PC-3 (cell line): ENCODE data around the gene PARD6B. TPM values are rescaled to one million over a fixed set of nuclear protein-coding genes. Genes with fewer than 3 reads are reported as not detected.

ENCODE experiments used
- ATAC-seq: fragments of 200-7000 bp; cut with Tn5 transposase; 2 replicates; pipeline ENCODE4 v1.9.1; 2020; ENCODE audit warnings: mild to moderate bottlenecking, moderate library complexity
- BruUV-seq: library from RNA; stranded (reverse); fragments of 400-500 nt; replicated peaks from 2 replicates; lab custom pipeline; 2021; lab: Mats Ljungman, UMichigan
- CTCF ChIA-PET: fragments of 300-600 bp; sonication (Branson Sonifier 250); formaldehyde crosslinking; loops from one replicate; lab custom pipeline; 2022; ENCODE audit warnings: antibody characterized with exemption; lab: Charles Lee
- POLR2A ChIA-PET: fragments of 300-600 bp; sonication (Branson Sonifier 250); formaldehyde crosslinking; loops from one replicate; lab custom pipeline; 2022; ENCODE audit warnings: antibody characterized with exemption; ENCODE audit not compliant: unreplicated experiment; lab: Charles Lee
- DNase-seq: peaks from one replicate; pipeline ENCODE4 v3.0.0-alpha.2; 2015
- H2AFZ ChIP-seq: fragments of 300-600 bp; sonication (generic); 2 replicates; pipeline ENCODE4 v1.6.0; 2016; ENCODE audit warnings: antibody characterized with exemption, low read length
- H3F3A ChIP-seq: fragments of 300-600 bp; sonication (generic); one replicate; pipeline ENCODE4 v1.6.0; 2017; ENCODE audit warnings: antibody characterized with exemption, low read length, control low read depth, mild to moderate bottlenecking; ENCODE audit not compliant: unreplicated experiment
- H3K27ac ChIP-seq: fragments of 300-600 bp; sonication (generic); 2 replicates; pipeline ENCODE4 v1.5.1; 2016; ENCODE audit warnings: mild to moderate bottlenecking, low read length
- H3K27me3 ChIP-seq: fragments of 300-600 bp; sonication (generic); 2 replicates; pipeline ENCODE4 v1.6.1; 2016; ENCODE audit warnings: low read length, mixed read lengths
- H3K36me3 ChIP-seq: fragments of 300-600 bp; sonication (generic); 2 replicates; pipeline ENCODE4 v1.6.1; 2016; ENCODE audit warnings: low read depth, mixed run types, low read length, mixed read lengths
- H3K4me1 ChIP-seq: fragments of 300-600 bp; sonication (generic); 2 replicates; pipeline ENCODE4 v1.5.1; 2016; ENCODE audit warnings: low read length; ENCODE audit not compliant: insufficient read depth
- H3K4me2 ChIP-seq: fragments of 300-600 bp; sonication (generic); 2 replicates; pipeline ENCODE4 v1.6.0; 2016; ENCODE audit warnings: low read length
- H3K4me3 ChIP-seq: fragments of 300-600 bp; sonication (generic); 2 replicates; pipeline ENCODE4 v1.5.1; 2016; ENCODE audit warnings: mild to moderate bottlenecking, low read length, mixed read lengths
- H3K79me2 ChIP-seq: fragments of 300-600 bp; sonication (generic); 2 replicates; pipeline ENCODE4 v1.6.1; 2017; ENCODE audit warnings: low read length, mixed read lengths
- H3K9ac ChIP-seq: fragments of 300-600 bp; sonication (generic); 2 replicates; pipeline ENCODE4 v1.6.0; 2016; ENCODE audit warnings: mild to moderate bottlenecking, low read length
- H3K9me2 ChIP-seq: fragments of 300-600 bp; sonication (generic); replicated peaks from 2 replicates; pipeline ENCODE4 v1.6.1; 2016; ENCODE audit warnings: mixed run types, low read length, mixed read lengths
- H3K9me3 ChIP-seq: fragments of 300-600 bp; sonication (generic); 2 replicates; pipeline ENCODE4 v1.6.1; 2016; ENCODE audit warnings: low read length, mixed read lengths
- H4K20me1 ChIP-seq: fragments of 300-600 bp; sonication (generic); 2 replicates; pipeline ENCODE4 v1.6.1; 2016; ENCODE audit warnings: low read length, mixed read lengths
- EZH2 ChIP-seq: fragments of 300-600 bp; sonication (generic); IDR thresholded peaks from one replicate; pipeline ENCODE4 v1.6.1; 2017; ENCODE audit warnings: antibody characterized with exemption, mild to moderate bottlenecking, low read length; ENCODE audit not compliant: unreplicated experiment
- EZH2phosphoT487 ChIP-seq: fragments of 300-600 bp; sonication (generic); IDR thresholded peaks from 2 replicates; pipeline ENCODE4 v1.6.1; 2018; ENCODE audit warnings: mild to moderate bottlenecking, antibody characterized with exemption, low read length, borderline replicate concordance
- intact Hi-C: fragments of 100-400 bp; cut with micrococcal nuclease; formaldehyde crosslinking; loops from 2 replicates; pipeline ENCODE4 v1.9.0; 2023
- total RNA-seq: library from RNA; depleted of rRNA; stranded (reverse); fragments of >200 nt; gene quantifications from 2 replicates; pipeline ENCODE4 v1.2.3, GENCODE V29; 2014
- TF ChIP-seq, protein P1 (sequence below): fragments of 300-600 bp; sonication (generic); conservative IDR thresholded peaks from 2 replicates; pipeline ENCODE4 v1.5.1; 2017; ENCODE audit warnings: antibody characterized with exemption, low read depth, mild to moderate bottlenecking, low read length

The PARD6B gene
- total RNA-seq, 1 experiment from 2014 or later, result 4.3 TPM

DNA sequence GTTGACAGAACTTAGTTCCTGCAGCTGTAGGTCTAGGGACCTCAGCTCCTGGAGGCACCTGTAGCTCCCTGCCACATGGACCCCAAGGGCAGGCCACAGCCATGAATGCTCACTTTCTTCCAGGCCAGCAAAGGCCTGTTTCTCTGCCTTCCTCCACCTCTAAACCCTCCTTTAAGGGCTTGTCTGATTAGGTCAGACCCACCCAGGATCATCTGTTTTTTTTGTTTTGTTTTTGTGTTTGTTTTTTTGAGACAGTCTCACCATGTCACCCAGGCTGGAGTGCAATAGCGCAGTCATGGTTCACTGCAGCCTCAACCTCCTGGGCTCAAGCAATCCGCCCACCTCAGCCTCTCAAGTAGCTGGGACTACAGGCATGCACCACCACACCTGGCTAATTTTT, 52.0 kb downstream of the PARD6B start:
- Histone ChIP-seq H3K79me2 (no peaks in the 10 kb centered on the region), H3K9ac (no peak overlapping the region), H3K9me3 (no peaks in the 10 kb centered on the region), H3K4me3 (no peak overlapping the region), H3K4me2 (no peak overlapping the region), H3K9me2 (no peaks in the 10 kb centered on the region), H3K27me3 (no peaks in the 10 kb centered on the region), H3K36me3 (no peaks in the 10 kb centered on the region), H4K20me1 (no peaks in the 10 kb centered on the region), H3F3A (no peaks in the 10 kb centered on the region), H2AFZ (no peak overlapping the region), H3K27ac (no peak overlapping the region), H3K4me1 (no peaks in the 10 kb centered on the region)
- TF ChIP-seq EZH2 (no peak), EZH2phosphoT487 (no peak)
- TF ChIP-seq, protein P1, sequence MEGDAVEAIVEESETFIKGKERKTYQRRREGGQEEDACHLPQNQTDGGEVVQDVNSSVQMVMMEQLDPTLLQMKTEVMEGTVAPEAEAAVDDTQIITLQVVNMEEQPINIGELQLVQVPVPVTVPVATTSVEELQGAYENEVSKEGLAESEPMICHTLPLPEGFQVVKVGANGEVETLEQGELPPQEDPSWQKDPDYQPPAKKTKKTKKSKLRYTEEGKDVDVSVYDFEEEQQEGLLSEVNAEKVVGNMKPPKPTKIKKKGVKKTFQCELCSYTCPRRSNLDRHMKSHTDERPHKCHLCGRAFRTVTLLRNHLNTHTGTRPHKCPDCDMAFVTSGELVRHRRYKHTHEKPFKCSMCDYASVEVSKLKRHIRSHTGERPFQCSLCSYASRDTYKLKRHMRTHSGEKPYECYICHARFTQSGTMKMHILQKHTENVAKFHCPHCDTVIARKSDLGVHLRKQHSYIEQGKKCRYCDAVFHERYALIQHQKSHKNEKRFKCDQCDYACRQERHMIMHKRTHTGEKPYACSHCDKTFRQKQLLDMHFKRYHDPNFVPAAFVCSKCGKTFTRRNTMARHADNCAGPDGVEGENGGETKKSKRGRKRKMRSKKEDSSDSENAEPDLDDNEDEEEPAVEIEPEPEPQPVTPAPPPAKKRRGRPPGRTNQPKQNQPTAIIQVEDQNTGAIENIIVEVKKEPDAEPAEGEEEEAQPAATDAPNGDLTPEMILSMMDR, result no peak
- CTCF ChIA-PET, result no interaction called here
- intact Hi-C loops, result no loop called here
- DNase-seq (no peak), ATAC-seq (no peak)
- POLR2A ChIA-PET, result no interaction called here
- BruUV-seq, result no TSS peak

DNA sequence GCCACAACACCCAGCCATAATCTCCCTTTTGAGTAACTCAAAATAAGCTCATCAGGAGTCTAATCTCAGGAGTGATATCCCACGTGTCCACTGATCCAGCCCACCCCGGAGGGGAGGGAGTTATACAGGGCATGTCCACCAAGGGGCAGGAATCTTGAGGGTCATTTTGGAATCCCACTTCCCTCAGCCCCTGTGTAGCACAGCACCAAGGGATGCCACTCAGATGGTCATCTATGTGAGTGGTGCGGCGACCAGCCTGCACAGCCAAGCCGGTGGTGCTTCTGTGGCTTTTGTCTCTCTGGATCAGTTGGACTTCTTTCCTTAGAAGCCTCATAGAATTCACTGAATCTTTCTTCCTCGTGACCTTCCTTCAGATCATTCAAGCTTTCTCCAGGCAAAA, 52.5 kb downstream of the PARD6B start:
- H3K27ac ChIP-seq, result no peak overlapping the region
- H2AFZ ChIP-seq, result no peak overlapping the region
- ATAC-seq (no peak), DNase-seq (no peak)
- no peak overlapping the region for H3K9ac ChIP-seq
- BruUV-seq, result no TSS peak
- H3K27me3 ChIP-seq, result no peaks in the 10 kb centered on the region
- TF ChIP-seq, protein P1, result no peak
- POLR2A ChIA-PET, result no interaction called here
- no peak overlapping the region for H3K4me2 ChIP-seq
- intact Hi-C loops, result no loop called here
- no peaks in the 10 kb centered on the region for H4K20me1 ChIP-seq
- H3K79me2 ChIP-seq, result no peaks in the 10 kb centered on the region
- H3K4me3 ChIP-seq, result no peak overlapping the region
- H3K4me1 ChIP-seq, result no peaks in the 10 kb centered on the region
- no peaks in the 10 kb centered on the region for H3F3A ChIP-seq
- no peaks in the 10 kb centered on the region for H3K9me2 ChIP-seq
- CTCF ChIA-PET, result no interaction called here
- no peaks in the 10 kb centered on the region for H3K9me3 ChIP-seq
- no peaks in the 10 kb centered on the region for H3K36me3 ChIP-seq

DNA sequence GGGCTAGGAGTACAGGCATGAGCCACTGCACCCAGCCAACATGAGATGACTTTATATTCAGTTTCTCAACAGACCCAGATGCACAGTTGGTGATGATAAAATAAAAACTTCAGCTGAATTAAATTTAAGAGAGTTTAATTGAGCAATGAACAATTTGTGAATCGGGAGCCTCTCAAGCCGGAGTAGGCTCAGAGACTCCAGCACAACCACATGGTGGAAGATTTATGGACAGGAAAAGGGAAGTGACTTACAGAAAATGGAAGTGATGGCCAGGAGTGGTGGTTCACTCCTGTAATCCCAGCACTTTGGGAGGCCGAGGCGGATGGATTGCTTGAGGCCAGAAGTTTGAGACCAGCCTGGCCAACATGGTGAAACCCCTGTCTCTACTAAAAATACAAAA, 53.1 kb downstream of the PARD6B start:
- POLR2A ChIA-PET, result no interaction called here
- BruUV-seq, result no TSS peak

More for the DNA sequence above, 53.1 kb downstream of the PARD6B start:
- Histone ChIP-seq H3K4me3 (no peak overlapping the region), H3K79me2 (no peaks in the 10 kb centered on the region), H3K4me1 (no peaks in the 10 kb centered on the region), H3K27ac (no peak overlapping the region), H3K36me3 (no peaks in the 10 kb centered on the region), H3K9me3 (no peaks in the 10 kb centered on the region), H4K20me1 (no peaks in the 10 kb centered on the region), H2AFZ (no peak overlapping the region), H3K27me3 (no peaks in the 10 kb centered on the region), H3K9me2 (no peaks in the 10 kb centered on the region), H3K9ac (no peak overlapping the region), H3K4me2 (no peak overlapping the region), H3F3A (no peaks in the 10 kb centered on the region)
- CTCF ChIA-PET, result no interaction called here
- TF ChIP-seq, protein P1, result no peak
- TF ChIP-seq EZH2, result no peak
- TF ChIP-seq EZH2phosphoT487, result no peak
- ATAC-seq (no peak), DNase-seq (no peak)
- intact Hi-C loops, result no loop called here
